Raji (cell line): ENCODE measurements around the gene PCDHA2.

ENCODE experiments used
- POLR2A ChIP-seq: IDR thresholded peaks from 2 replicates; pipeline ENCODE4 v1.6.1; 2011; ENCODE audit warnings: low read depth, low read length, control low read depth; ENCODE audit not compliant: insufficient read depth

The PCDHA2 gene

GRCh38 chr5:140821375-140822280 is 27.0 kb downstream of the PCDHA2 start, which contains the start of gene PCDHA5:
Gene PCDHA5 (plus strand): TSS chr5:140821613.
- no peak for TF ChIP-seq POLR2A

DNA sequence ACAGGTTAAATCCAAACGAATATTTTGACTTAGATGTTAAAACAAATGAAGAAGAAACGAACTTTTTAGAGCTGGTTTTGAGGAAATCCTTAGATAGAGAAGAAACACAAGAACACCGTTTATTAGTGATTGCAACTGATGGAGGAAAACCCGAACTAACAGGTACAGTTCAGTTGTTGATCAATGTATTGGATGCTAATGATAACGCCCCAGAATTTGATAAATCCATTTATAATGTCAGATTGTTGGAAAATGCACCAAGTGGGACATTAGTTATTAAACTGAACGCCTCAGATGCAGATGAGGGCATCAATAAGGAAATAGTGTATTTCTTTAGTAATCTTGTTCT is 27.6 kb downstream of the PCDHA2 start:
- TF ChIP-seq POLR2A = no peak

GRCh38 chr5:140823475-140823874 is 28.8 kb downstream of the PCDHA2 start:
- TF ChIP-seq POLR2A = no peak

GRCh38 chr5:140827704-140828361 is 33.2 kb downstream of the PCDHA2 start, which contains the start of gene PCDHA6:
Gene PCDHA6 (plus strand): TSS chr5:140827960. CDS start chr5:140828092, 132 bp downstream.
- no peak for TF ChIP-seq POLR2A

- no peak for TF ChIP-seq POLR2A
Observed at GRCh38 chr5:140828362-140828737, 33.7 kb downstream of the PCDHA2 start.

DNA sequence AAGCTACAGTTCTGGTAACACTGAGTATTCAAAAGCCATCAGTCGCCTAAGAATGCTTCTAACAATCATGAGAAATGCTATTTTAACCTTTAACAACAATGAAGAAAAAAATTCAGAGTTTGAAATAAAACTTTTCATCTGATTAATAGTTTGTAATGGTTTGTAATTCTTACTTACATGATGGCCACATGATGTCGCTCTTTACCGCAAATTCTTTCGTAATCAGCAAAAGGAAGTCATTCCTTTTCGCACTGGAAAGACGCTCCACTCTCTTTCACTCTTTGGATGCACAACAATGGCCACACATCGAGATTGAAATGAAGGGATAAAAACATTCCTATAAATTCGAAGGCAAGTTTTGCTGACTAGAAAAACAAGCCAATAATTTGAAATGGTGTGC is 39.3 kb downstream of the PCDHA2 start, which contains the start of gene PCDHA7:
TSS of gene PCDHA7 (plus strand) at position 277 of the 400 bp plus-strand sequence. CDS start at position 392, 115 bp downstream.
- no peak for TF ChIP-seq POLR2A

GRCh38 chr5:140835622-140836510 is 41.2 kb downstream of the PCDHA2 start:
- no peak for TF ChIP-seq POLR2A

DNA sequence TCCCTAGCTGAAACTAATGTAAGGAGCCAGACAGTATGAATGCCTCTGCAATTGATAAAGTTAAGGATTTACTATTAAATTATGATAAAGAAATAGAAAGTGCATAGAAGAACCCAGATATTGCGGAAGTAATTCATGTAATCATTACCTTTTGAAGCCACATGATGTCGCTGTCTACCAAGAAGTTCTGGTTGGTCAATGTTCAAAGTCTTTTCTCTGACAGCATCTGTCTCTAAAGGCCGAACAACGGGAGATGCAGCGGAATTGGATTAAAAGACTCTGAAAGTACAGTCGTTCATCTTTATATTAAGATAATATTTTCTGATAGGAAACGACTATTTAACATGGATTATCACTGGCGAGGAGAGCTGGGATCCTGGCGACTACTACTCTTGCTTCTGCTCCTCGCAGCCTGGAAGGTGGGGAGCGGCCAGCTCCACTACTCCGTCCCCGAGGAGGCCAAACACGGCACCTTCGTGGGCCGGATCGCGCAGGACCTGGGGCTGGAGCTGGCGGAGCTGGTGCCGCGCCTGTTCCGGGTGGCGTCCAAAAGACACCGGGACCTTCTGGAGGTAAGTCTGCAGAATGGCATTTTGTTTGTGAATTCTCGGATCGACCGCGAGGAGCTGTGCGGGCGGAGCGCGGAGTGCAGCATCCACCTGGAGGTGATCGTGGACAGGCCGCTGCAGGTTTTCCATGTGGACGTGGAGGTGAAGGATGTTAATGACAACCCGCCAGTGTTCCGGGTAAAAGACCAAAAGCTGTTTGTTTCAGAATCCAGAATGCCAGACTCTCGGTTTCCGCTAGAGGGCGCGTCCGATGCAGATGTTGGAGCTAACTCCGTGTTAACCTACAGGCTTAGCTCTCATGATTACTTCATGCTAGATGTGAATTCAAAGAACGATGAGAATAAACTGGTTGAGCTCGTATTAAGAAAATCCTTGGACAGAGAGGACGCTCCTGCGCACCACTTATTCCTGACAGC is 46.6 kb downstream of the PCDHA2 start, which contains the start of gene PCDHA8:
TSS of gene PCDHA8 (plus strand) at position 210 of the 985 bp plus-strand sequence. CDS start at position 345, 135 bp downstream.
- no peak for TF ChIP-seq POLR2A

DNA sequence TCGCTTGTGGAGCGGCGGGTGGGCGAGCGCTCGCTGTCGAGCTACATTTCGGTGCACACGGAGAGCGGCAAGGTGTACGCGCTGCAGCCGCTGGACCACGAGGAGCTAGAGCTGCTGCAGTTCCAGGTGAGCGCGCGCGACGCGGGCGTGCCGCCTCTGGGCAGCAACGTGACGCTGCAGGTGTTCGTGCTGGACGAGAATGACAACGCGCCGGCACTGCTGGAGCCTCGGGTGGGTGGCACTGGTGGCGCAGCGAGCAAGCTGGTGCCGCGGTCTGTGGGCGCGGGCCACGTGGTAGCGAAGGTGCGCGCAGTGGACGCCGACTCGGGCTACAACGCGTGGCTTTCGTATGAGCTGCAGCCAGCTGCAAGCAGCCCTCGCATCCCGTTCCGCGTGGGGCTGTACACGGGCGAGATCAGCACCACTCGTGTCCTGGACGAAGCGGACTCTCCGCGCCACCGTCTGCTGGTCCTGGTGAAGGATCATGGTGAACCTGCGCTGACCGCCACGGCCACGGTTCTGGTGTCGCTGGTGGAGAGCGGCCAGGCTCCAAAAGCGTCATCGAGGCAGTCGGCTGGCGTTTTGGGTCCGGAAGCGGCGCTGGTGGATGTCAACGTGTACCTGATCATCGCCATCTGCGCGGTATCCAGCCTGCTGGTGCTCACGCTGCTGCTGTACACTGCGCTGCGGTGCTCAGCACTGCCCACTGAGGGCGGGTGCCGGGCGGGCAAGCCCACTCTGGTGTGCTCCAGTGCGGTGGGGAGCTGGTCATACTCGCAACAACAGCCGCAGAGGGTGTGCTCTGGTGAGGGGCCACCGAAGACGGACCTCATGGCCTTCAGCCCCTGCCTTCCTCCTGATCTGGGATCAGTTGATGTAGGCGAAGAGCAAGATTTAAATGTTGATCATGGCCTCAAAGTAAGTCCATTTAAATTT is 48.4 kb downstream of the PCDHA2 start:
- no peak for TF ChIP-seq POLR2A
